ENCODE results near the gene ZNF521.

The ZNF521 gene

DNA sequence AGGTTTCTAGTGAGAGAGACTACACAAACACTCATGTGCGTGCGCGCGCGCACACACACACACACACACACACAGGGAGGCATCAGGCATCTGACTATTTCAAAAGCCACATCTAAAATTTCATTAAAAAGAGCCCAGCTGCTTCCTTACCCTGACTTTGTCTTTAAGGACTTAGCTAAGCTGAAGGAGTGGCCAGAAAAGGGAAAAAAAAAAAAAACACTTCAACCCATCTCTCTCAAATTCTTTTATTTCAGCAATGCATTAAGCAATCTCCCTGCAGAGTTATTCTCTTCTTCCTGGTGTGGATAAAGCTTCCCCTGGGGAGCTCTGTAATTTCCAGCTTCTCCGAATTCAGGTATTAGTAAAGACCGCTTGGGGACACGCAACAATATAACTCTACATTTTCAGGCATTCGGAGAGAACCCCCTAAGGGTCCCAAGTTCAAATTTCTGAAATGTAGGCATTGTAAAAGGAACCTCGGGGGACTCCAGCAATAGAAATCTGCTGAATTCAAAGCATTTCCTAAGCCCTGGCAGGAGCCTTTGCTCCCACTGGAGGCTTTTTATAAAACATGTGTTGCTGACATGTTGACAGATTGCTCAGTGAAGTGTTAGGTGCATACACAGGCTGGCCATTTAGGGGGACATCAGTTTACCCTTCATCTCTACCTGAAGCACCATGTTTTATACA is 67.0 kb downstream of the ZNF521 start:
- TF ChIP-seq, protein P1, sequence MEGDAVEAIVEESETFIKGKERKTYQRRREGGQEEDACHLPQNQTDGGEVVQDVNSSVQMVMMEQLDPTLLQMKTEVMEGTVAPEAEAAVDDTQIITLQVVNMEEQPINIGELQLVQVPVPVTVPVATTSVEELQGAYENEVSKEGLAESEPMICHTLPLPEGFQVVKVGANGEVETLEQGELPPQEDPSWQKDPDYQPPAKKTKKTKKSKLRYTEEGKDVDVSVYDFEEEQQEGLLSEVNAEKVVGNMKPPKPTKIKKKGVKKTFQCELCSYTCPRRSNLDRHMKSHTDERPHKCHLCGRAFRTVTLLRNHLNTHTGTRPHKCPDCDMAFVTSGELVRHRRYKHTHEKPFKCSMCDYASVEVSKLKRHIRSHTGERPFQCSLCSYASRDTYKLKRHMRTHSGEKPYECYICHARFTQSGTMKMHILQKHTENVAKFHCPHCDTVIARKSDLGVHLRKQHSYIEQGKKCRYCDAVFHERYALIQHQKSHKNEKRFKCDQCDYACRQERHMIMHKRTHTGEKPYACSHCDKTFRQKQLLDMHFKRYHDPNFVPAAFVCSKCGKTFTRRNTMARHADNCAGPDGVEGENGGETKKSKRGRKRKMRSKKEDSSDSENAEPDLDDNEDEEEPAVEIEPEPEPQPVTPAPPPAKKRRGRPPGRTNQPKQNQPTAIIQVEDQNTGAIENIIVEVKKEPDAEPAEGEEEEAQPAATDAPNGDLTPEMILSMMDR (IDR thresholded peaks at IDR 0.05) = no peak

DNA sequence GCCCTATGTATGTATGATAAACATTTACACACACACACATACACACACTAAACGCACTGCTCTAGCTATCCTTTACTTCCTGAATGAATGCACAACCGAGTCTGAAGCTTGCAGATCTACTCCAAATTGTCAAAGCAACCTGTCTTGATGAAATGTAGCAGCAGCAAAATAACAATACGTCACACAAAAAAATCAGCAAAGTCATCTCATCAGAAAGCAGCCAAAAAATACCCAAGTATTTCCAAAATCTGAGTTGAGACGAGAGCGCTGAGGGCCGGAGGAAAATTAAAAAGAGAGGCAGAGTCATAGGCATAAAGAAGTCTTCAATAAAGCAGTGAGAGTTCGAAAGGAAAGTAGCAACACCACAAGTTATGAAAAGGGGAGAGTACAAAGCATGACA is 67.7 kb downstream of the ZNF521 start:
- TF ChIP-seq, protein P1 (IDR thresholded peaks at IDR 0.05) = no peak

GRCh38 chr18:25283781-25284180 is 68.2 kb downstream of the ZNF521 start:
- TF ChIP-seq, protein P1 (IDR thresholded peaks at IDR 0.05) = no peak

- TF ChIP-seq, protein P1 (IDR thresholded peaks at IDR 0.05) = no peak
These were observed 68.9 kb downstream of the ZNF521 start for GRCh38 chr18:25282896-25283703.

DNA sequence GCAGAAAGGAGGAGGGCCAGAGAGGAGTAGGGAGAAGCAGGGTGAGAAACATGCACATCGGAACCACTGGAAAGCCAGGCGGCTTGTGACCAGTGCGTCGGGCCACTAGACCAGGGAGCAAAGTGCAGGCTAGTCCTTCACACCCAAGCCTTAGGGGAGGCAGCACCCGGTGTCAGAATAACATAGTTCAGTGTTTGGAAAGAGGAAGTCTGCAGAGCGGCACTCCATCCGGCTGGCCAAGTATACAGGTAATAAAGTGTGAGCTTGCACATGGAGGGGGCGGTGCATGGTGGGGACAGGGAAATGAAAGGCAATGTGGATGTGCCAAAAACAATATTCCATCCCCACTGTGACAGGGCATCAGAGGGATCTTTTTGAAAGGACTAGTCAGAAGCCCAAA is 69.7 kb downstream of the ZNF521 start:
- TF ChIP-seq, protein P1 (IDR thresholded peaks at IDR 0.05) = no peak

GRCh38 chr18:25281556-25281955 is 70.4 kb downstream of the ZNF521 start:
- TF ChIP-seq, protein P1 (IDR thresholded peaks at IDR 0.05) = no peak

DNA sequence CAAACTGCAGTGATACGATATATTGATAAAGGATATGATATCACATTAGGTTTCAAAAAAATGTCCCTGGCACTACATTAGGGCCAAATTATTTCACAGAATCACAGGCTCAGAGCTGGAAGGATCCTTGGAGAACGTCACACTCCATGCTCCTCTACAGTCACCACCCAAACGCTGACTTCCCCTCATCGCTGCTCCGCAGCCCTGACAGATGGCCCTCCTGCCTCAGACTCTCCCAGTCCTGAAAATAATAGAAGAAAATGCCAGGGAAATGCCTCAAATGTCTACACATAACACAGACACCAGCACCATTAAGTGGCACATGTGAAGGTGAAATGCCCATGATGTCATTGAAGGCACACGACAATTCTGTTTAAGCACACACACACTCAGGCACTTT is 72.0 kb downstream of the ZNF521 start:
- TF ChIP-seq, protein P1 (IDR thresholded peaks at IDR 0.05) = no peak
